Measurements from ENCODE around the gene ENO4. TPM values are rescaled to one million over a fixed set of nuclear protein-coding genes. Genes with fewer than 3 reads are reported as not detected.

The ENO4 gene
- total RNA-seq, 4 donors from 2014 or later: 0.44 to 1.8 (median 1.2) TPM

- Histone ChIP-seq H3K27ac (no peak overlapping the region), H3K27me3 (no peaks in the 10 kb centered on the region), H3K4me3 (replicated peaks in 1 of 3) (no peak overlapping the region), H3K36me3 (no peaks in the 10 kb centered on the region), H3K9me3 (no peaks in the 10 kb centered on the region), H3K4me1 (no peaks in the 10 kb centered on the region)
- no peak for TF ChIP-seq POLR2A (IDR thresholded peaks at IDR 0.05)
- TF ChIP-seq, protein P1, sequence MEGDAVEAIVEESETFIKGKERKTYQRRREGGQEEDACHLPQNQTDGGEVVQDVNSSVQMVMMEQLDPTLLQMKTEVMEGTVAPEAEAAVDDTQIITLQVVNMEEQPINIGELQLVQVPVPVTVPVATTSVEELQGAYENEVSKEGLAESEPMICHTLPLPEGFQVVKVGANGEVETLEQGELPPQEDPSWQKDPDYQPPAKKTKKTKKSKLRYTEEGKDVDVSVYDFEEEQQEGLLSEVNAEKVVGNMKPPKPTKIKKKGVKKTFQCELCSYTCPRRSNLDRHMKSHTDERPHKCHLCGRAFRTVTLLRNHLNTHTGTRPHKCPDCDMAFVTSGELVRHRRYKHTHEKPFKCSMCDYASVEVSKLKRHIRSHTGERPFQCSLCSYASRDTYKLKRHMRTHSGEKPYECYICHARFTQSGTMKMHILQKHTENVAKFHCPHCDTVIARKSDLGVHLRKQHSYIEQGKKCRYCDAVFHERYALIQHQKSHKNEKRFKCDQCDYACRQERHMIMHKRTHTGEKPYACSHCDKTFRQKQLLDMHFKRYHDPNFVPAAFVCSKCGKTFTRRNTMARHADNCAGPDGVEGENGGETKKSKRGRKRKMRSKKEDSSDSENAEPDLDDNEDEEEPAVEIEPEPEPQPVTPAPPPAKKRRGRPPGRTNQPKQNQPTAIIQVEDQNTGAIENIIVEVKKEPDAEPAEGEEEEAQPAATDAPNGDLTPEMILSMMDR (IDR thresholded peaks at IDR 0.05): no peak
- 94 to 96% methylated on average over 4 of the region's 4 CpGs for WGBS, 2 donors
- no peak for DNase-seq
- intact Hi-C loops (cut with DNase I): no loop called here
Observed at GRCh38 chr10:116831086-116831485, 18.2 kb upstream of the ENO4 start.

GRCh38 chr10:116831790-116832189, 17.5 kb upstream of the ENO4 start:
- Histone ChIP-seq H3K4me3 (replicated peaks in 1 of 3) (no peak overlapping the region), H3K27ac (no peak overlapping the region), H3K27me3 (no peaks in the 10 kb centered on the region), H3K36me3 (no peaks in the 10 kb centered on the region), H3K9me3 (no peaks in the 10 kb centered on the region), H3K4me1 (no peaks in the 10 kb centered on the region)
- no peak for DNase-seq
- intact Hi-C loops (cut with DNase I): no loop called here
- 81 to 85% methylated on average over 10 of the region's 10 CpGs for WGBS, 2 donors
- TF ChIP-seq POLR2A (IDR thresholded peaks at IDR 0.05): no peak
- TF ChIP-seq, protein P1 (IDR thresholded peaks at IDR 0.05): no peak

- no peak overlapping the region for H3K4me3 ChIP-seq (replicated peaks in 1 of 3)
- 73 to 74% methylated on average over 17 of the region's 17 CpGs for WGBS, 2 donors
- DNase-seq: no peak
Observed at GRCh38 chr10:116833986-116834985, 15.0 kb upstream of the ENO4 start.

DNA sequence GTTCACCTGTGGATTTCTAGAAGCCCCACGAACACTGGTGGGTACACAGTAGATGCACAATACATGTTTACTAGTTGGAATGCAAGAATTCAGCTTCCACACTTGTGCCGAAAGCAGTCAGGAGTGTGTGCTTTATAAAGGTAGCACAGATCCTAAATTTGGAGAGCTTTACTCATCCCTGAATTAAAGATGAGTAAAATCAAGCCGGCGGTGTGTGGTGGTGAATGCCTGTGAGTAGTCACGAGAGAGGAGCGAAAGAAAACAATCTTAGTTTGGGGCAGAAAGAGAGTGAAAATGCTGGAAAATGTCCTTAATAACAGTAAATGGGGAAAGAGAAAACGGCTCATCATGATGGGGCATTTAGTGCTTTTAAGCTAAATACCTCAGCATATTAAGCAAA, 13.6 kb upstream of the ENO4 start:
- Histone ChIP-seq H3K9me3 (no peaks in the 10 kb centered on the region), H3K4me1 (no peaks in the 10 kb centered on the region), H3K27ac (no peak overlapping the region), H3K36me3 (no peaks in the 10 kb centered on the region), H3K27me3 (no peaks in the 10 kb centered on the region), H3K4me3 (replicated peaks in 1 of 3) (no peak overlapping the region)
- DNase-seq: no peak
- 69 to 73% methylated on average over 7 of the region's 7 CpGs for WGBS, 2 donors
- TF ChIP-seq POLR2A (IDR thresholded peaks at IDR 0.05): no peak
- TF ChIP-seq, protein P1 (IDR thresholded peaks at IDR 0.05): no peak
- intact Hi-C loops (cut with DNase I): no loop called here

More at GRCh38 chr10:116833986-116834985, 15.0 kb upstream of the ENO4 start:
- Histone ChIP-seq H3K9me3 (no peaks in the 10 kb centered on the region), H3K27ac (no peak overlapping the region), H3K27me3 (no peaks in the 10 kb centered on the region), H3K4me1 (no peaks in the 10 kb centered on the region), H3K36me3 (no peaks in the 10 kb centered on the region)
- intact Hi-C loops (cut with DNase I): no loop called here
- TF ChIP-seq, protein P1 (IDR thresholded peaks at IDR 0.05): no peak
- TF ChIP-seq POLR2A (IDR thresholded peaks at IDR 0.05): no peak

DNA sequence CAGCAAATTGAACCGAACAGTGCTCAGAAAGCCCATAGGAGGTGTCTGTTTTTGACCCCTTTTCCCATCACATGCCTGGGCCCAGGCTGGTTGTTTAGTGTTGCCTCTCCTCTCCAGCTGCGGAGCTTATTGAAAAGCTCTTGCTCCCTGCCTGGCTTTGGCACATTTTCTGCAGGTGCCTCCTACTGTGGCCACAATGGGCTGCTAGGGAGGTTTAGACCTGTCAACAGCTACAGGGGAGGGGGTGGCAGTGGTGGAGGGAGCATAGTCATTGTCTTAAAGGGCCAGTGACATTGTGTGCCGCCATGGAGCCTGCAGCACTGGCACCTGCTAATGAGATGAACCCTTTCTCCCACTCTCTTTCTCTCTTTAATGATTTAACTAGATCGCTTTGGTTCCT, 13.2 kb upstream of the ENO4 start:
- intact Hi-C loops (cut with DNase I): no loop called here
- Histone ChIP-seq H3K27me3 (no peaks in the 10 kb centered on the region), H3K4me1 (no peaks in the 10 kb centered on the region), H3K36me3 (no peaks in the 10 kb centered on the region), H3K27ac (no peak overlapping the region), H3K9me3 (no peaks in the 10 kb centered on the region), H3K4me3 (replicated peaks in 1 of 3) (no peak overlapping the region)
- TF ChIP-seq, protein P1 (IDR thresholded peaks at IDR 0.05): no peak
- TF ChIP-seq POLR2A (IDR thresholded peaks at IDR 0.05): no peak
- 49 to 58% methylated on average over 4 of the region's 4 CpGs for whole genome bisulfite sequencing, 2 donors
- peak; percentile 11 to 12 for DNase-seq
